A673 (cell line): ENCODE data around the gene DGKQ. TPM values are rescaled to one million over a fixed set of nuclear protein-coding genes. Genes with fewer than 3 reads are reported as not detected.

Source experiments
- BruUV-seq: library from RNA; stranded (reverse); fragments of 400-500 nt; replicated peaks from 2 replicates; lab custom pipeline; 2021; lab: Mats Ljungman, UMichigan
- CTCF ChIA-PET: fragments of 300-600 bp; sonication (Branson Sonifier 250); formaldehyde crosslinking; loops from one replicate; lab custom pipeline; 2022; ENCODE audit warnings: antibody characterized with exemption; lab: Charles Lee
- POLR2A ChIA-PET: fragments of 300-600 bp; sonication (Branson Sonifier 250); formaldehyde crosslinking; loops from one replicate; lab custom pipeline; 2022; ENCODE audit warnings: antibody characterized with exemption; ENCODE audit not compliant: low non-redundant PET; lab: Charles Lee
- DNase-seq: peaks from one replicate; pipeline ENCODE4 v3.0.0-alpha.2; 2015; ENCODE audit warnings: low spot score
- H3K27ac ChIP-seq: fragments of 200-600 bp; sonication (generic); 2 replicates; pipeline ENCODE4 v1.5.1; 2016; ENCODE audit warnings: mixed run types, low read depth, mild to moderate bottlenecking, mixed read lengths, antibody characterized with exemption, low read length; ENCODE audit not compliant: poor library complexity, severe bottlenecking
- H3K27me3 ChIP-seq: fragments of 200-600 bp; sonication (generic); replicated peaks from 2 replicates; pipeline ENCODE4 v1.6.1; 2017; ENCODE audit warnings: mixed run types, low read depth, mild to moderate bottlenecking, mixed read lengths, antibody characterized with exemption, low read length; ENCODE audit not compliant: insufficient read depth, poor library complexity
- H3K36me3 ChIP-seq: fragments of 200-600 bp; sonication (generic); 2 replicates; pipeline ENCODE4 v1.6.1; 2016; ENCODE audit warnings: mixed run types, mild to moderate bottlenecking, mixed read lengths, antibody characterized with exemption, low read length; ENCODE audit not compliant: insufficient read depth, poor library complexity, severe bottlenecking
- H3K4me1 ChIP-seq: fragments of 200-600 bp; sonication (generic); 2 replicates; pipeline ENCODE4 v1.6.1; 2017; ENCODE audit warnings: mixed run types, mild to moderate bottlenecking, mixed read lengths, antibody characterized with exemption, low read length; ENCODE audit not compliant: insufficient read depth, poor library complexity, severe bottlenecking
- H3K4me3 ChIP-seq: fragments of 200-600 bp; sonication (generic); 2 replicates; pipeline ENCODE4 v1.5.1; 2016; ENCODE audit warnings: low read depth, mixed run types, mild to moderate bottlenecking, mixed read lengths, low read length; ENCODE audit not compliant: poor library complexity, severe bottlenecking
- H3K9me3 ChIP-seq: fragments of 200-600 bp; sonication (generic); 2 replicates; pipeline ENCODE4 v1.6.1; 2016; ENCODE audit warnings: mixed run types, low read depth, mild to moderate bottlenecking, mixed read lengths, antibody characterized with exemption, low read length; ENCODE audit not compliant: poor library complexity, severe bottlenecking
- CTCF ChIP-seq: fragments of 300-800, 200-600 bp; sonication (generic); conservative IDR thresholded peaks from 2 replicates; pipeline ENCODE4 v1.5.1; 2017; ENCODE audit warnings: low read depth, mild to moderate bottlenecking, antibody characterized with exemption, low read length, moderate library complexity, mixed read lengths
- EZH2 ChIP-seq: fragments of 200-600 bp; sonication (generic); IDR thresholded peaks from 2 replicates; pipeline ENCODE4 v1.6.1; 2017; ENCODE audit warnings: borderline replicate concordance, low read depth, mild to moderate bottlenecking, mixed read lengths, antibody characterized with exemption, low read length; ENCODE audit not compliant: poor library complexity, severe bottlenecking
- intact Hi-C: fragments of 100-400 bp; cut with micrococcal nuclease; formaldehyde crosslinking; loops from one replicate; pipeline ENCODE4 v1.10.0; 2022; ENCODE audit not compliant: unreplicated experiment
- total RNA-seq: library from RNA; stranded (reverse); gene quantifications from 2 replicates; pipeline ENCODE4 v1.2.3, GENCODE V29; 2021

Gene DGKQ
- total RNA-seq, 1 experiment from 2014 or later: 8.8 TPM

DNA sequence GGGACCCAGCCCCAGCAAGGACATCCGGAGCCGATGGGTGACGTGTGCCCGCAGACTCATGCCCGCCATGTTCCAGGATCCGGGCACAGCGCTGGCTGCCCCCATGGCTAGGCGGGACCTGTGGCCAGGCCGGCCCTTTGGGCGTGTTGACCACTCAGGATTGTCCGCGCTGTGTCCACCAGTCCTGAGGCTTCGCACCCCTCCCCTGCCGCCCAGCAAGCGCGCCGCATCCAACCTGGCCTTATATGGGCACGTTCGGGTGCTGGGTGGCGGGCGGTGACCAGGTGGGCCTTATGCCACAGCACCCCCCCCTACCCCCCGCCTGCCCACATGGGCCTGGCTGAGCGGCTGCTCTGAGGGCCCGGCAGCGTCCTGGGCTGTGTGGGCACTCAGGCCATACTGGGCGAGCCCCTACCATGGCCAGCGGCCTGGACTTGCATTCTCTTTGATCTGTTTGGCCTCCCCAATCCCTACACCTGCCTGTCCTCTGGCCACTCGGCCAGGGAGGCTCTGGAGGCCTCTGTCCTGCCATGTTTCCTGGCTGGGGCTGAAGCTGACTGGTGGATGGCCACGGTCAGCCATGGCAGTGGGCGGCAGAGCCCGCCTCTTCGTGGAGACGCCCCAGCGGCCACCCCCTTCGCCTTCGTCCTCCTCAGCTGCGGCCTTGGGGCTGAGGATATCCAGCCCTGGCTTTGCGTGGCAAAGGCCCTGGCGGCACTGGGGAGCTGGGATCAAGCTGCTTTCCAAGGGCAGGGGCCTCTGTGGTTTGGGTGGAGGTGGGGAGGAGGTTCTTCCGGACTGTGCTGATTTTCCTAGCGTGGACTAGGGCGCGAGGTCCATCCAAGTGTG, 40.1 kb upstream of the DGKQ start:
- Histone ChIP-seq H3K4me3 (no peak overlapping the region), H3K9me3 (no peaks in the 10 kb centered on the region), H3K27ac (no peak overlapping the region), H3K36me3 (no peaks in the 10 kb centered on the region), H3K4me1 (peaks cover 13% of the 10 kb centered on the region), H3K27me3 (peaks cover 9% of the 10 kb centered on the region)
- CTCF ChIA-PET: no interaction called here
- TF ChIP-seq EZH2: no peak
- TF ChIP-seq CTCF: no peak
- no TSS peak for BruUV-seq
- intact Hi-C loops: no loop called here
- POLR2A ChIA-PET: no interaction called here
- DNase-seq: no peak

DNA sequence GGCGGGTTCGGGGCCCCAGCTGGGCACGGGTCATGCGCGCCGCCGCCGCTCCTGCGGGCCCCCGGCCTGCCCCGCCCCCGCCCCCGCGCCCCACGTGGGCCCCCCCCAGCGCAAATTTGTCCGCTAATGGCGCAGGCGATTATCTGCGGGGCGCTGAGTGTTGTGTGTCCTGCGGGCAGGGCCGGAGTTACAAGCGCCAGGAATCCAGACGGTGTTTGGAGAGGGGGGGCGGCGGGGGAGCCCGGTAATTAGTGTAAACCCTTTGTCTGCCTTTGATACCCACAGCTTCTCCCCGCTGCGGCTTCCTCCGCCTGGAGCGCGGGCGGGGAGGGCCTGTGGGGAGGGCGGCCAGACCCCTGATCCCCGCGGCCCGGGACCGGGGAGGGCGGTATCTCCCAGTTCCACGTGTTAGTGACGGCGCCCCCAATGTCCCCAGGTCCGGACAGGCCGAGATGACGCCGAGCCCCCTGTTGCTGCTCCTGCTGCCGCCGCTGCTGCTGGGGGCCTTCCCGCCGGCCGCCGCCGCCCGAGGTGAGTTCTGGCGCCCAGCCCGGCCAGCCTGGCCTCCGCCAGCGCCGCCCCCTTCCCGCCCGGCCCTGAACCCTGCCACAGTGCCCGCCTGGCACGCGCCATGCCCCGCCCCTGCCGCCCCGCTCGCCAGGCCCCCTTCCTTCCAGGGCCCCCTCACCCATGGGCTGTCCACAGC, 38.8 kb upstream of the DGKQ start:
- Histone ChIP-seq H3K27me3 (peaks cover 21% of the 10 kb centered on the region), H3K4me1 (peaks cover 13% of the 10 kb centered on the region), H3K9me3 (no peaks in the 10 kb centered on the region), H3K36me3 (no peaks in the 10 kb centered on the region), H3K27ac (no peak overlapping the region), H3K4me3 (peak overlapping the region; percentile 53)
- POLR2A ChIA-PET: no interaction called here
- intact Hi-C loops: no loop called here
- TF ChIP-seq EZH2: no peak
- peak; percentile 71 for DNase-seq
- no TSS peak for BruUV-seq
- CTCF ChIA-PET: no interaction called here

GRCh38 chr4:1011666-1012033, 38.3 kb upstream of the DGKQ start:
- Histone ChIP-seq H3K4me3 (no peak overlapping the region), H3K4me1 (peaks cover 13% of the 10 kb centered on the region), H3K9me3 (no peaks in the 10 kb centered on the region), H3K27ac (no peak overlapping the region), H3K36me3 (no peaks in the 10 kb centered on the region), H3K27me3 (peaks cover 26% of the 10 kb centered on the region)
- no TSS peak for BruUV-seq
- CTCF ChIA-PET: no interaction called here
- POLR2A ChIA-PET: no interaction called here
- TF ChIP-seq CTCF (no peak), EZH2 (no peak)
- intact Hi-C loops: no loop called here
- no peak for DNase-seq
